ENCODE data around the gene ACADSB. TPM values are rescaled to one million over a fixed set of nuclear protein-coding genes. Genes with fewer than 3 reads are reported as not detected.

ACADSB gene
- total RNA-seq, 6 donors from 2014 or later: 10.4 to 48.2 (median 30.2) TPM

DNA sequence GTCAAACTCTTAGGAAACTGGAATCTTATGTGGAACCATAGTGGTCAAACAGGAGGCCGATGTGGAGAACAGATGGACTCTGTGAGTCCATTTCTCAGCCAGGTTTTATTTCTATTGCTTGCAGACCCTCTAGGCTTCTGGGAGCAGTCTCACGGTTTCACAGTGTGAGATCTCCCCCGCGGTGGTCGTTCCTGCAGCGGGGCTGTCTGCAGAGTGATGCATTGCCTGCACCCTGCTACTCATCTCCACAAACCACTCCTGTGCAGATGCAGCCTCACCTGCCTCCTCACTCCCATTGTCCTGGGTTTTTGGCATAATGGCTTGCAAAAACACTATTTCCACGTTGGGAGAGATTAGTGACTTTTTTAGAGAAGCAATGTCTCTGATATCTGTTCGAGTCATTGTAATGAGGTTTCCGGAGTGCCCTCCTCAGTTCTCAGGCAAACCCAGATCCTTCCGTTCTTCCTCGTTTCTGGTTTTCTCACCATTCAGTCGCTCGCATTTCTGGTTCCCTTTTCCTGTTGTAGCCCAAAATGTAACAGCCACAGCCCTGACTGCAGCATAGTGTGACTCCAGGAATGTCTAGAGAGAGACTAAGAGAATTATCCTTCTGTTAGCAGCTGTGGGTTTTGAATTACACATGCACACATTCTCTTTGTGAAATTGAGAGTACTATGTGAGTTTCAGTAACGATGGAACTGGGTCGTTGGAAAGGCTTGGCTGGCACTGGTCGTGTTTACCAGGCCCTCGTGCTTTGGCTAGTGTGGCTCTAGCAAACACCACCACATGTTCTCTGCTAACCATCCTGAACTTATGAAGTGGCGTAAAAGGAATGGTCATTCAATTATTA lies 30.2 kb downstream of the ACADSB start:
- Histone ChIP-seq H3K4me3 (no peak overlapping the region), H3K4me1 (peaks cover 0 to 4% (median 0%) of the 10 kb centered on the region in 4 donors), H3K9me3 (no peaks in the 10 kb centered on the region), H3K27me3 (no peaks in the 10 kb centered on the region), H3K27ac (no peak overlapping the region), H3K36me3 (peaks cover 4 to 34% (median 12%) of the 10 kb centered on the region in 4 donors)
- DNase-seq (peak in 1 of 2 donors; percentile 24), ATAC-seq (ENCODE audit: low FRiP score in 2 of 2) (no peak)
- 67 to 68% methylated on average over 18 of the region's 18 CpGs for WGBS, 2 donors
- no peak for TF ChIP-seq POLR2AphosphoS5 (IDR thresholded peaks at IDR 0.05)
- TF ChIP-seq POLR2A (IDR thresholded peaks at IDR 0.05): no peak
- no peak for TF ChIP-seq EP300 (IDR thresholded peaks at IDR 0.05)
- TF ChIP-seq, protein P1, sequence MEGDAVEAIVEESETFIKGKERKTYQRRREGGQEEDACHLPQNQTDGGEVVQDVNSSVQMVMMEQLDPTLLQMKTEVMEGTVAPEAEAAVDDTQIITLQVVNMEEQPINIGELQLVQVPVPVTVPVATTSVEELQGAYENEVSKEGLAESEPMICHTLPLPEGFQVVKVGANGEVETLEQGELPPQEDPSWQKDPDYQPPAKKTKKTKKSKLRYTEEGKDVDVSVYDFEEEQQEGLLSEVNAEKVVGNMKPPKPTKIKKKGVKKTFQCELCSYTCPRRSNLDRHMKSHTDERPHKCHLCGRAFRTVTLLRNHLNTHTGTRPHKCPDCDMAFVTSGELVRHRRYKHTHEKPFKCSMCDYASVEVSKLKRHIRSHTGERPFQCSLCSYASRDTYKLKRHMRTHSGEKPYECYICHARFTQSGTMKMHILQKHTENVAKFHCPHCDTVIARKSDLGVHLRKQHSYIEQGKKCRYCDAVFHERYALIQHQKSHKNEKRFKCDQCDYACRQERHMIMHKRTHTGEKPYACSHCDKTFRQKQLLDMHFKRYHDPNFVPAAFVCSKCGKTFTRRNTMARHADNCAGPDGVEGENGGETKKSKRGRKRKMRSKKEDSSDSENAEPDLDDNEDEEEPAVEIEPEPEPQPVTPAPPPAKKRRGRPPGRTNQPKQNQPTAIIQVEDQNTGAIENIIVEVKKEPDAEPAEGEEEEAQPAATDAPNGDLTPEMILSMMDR (IDR thresholded peaks at IDR 0.05): no peak

DNA sequence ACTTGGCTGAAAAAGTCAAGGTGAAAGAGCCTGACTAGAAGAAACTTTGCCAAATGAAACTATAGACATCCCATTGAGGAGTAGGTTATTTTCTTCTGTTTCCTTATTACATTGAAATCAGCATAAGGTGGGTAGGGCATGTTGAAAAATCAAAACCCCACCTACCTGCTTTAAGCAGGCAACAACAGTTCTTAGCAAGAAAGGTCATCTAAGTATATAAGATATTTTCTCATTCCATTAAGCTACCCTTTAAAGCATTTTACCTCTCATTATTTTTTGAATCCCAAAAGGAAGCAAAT lies 30.8 kb downstream of the ACADSB start:
- H3K27ac ChIP-seq: no peak overlapping the region
- ATAC-seq (ENCODE audit: low FRiP score in 2 of 2): no peak
- peaks cover 0 to 4% (median 0%) of the 10 kb centered on the region in 4 donors for H3K4me1 ChIP-seq
- peaks cover 7 to 37% (median 11%) of the 10 kb centered on the region in 4 donors for H3K36me3 ChIP-seq
- H3K27me3 ChIP-seq: no peaks in the 10 kb centered on the region
- H3K4me3 ChIP-seq: no peak overlapping the region
- H3K9me3 ChIP-seq: no peaks in the 10 kb centered on the region
- DNase-seq: no peak
- TF ChIP-seq EP300 (IDR thresholded peaks at IDR 0.05) (no peak), POLR2AphosphoS5 (IDR thresholded peaks at IDR 0.05) (no peak), POLR2A (IDR thresholded peaks at IDR 0.05) (no peak)
- TF ChIP-seq, protein P1 (IDR thresholded peaks at IDR 0.05): no peak

DNA sequence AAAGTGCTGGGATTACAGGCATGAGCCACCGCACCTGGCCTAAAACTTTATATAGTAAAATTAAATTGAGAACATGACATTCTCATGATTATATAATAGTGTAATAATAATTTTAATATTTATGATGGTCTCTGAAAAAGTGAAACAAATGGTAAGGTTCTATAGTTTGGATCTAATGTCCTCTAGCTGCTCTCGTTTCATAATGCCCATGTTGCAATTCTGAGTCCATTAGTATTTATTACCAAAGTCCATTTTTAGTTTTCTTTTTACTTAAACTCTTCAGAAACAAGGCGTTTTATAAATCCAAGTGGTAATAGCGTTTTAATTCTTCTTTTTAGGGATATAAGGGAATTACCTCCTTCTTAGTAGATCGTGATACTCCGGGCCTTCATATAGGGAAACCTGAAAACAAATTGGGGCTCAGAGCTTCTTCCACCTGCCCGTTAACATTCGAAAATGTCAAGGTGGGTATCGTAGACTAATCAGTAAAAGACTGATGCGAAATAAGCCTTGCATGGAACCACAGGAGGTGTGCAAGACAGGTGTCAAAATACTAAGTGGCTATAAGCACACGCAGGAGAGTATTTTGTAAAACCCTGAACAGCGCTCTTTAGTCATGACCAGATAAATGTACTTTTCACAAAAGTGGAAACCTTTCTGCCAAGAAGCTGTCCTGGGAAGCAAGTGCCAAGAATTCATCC lies 34.1 kb downstream of the ACADSB start:
- Histone ChIP-seq H3K27ac (no peak overlapping the region), H3K9me3 (no peaks in the 10 kb centered on the region), H3K4me3 (no peak overlapping the region), H3K27me3 (no peaks in the 10 kb centered on the region), H3K36me3 (peaks cover 10 to 25% (median 12%) of the 10 kb centered on the region in 4 donors), H3K4me1 (peaks cover 0 to 4% (median 0%) of the 10 kb centered on the region in 4 donors)
- DNase-seq (no peak), ATAC-seq (ENCODE audit: low FRiP score in 2 of 2) (no peak)
- TF ChIP-seq, protein P1 (IDR thresholded peaks at IDR 0.05): no peak
- TF ChIP-seq POLR2AphosphoS5 (IDR thresholded peaks at IDR 0.05): no peak
- TF ChIP-seq EP300 (IDR thresholded peaks at IDR 0.05): no peak
- no peak for TF ChIP-seq POLR2A (IDR thresholded peaks at IDR 0.05)
- 90 to 91% methylated on average over 12 of the region's 12 CpGs for WGBS, 2 donors

DNA sequence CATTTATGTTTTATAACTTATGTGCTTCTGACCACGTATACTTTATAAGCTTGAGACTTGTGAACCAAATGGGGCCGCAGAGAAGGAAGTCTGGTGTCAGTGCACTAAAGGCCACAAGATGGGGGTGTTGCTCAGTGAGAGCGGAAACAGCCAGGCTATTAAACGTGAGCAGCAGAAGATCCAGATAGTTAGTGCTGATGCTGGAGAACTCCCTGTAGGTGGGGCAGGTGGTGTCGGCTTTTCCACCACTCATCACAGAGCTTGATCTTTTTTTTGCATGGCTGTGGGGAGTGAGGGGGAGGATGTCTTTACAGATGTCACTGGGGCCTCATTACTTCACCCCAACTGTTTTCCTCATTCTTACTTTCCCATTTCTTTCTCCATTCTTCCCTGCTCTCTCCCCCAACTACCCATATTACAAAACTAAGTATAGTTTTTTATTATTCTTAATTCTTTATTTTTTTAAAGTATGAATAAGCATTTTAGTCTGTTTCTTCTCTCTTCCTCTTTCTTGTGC lies 34.7 kb downstream of the ACADSB start:
- DNase-seq (no peak), ATAC-seq (ENCODE audit: low FRiP score in 2 of 2) (peak in 1 of 2 donors; percentile 53)
- H3K4me3 ChIP-seq: no peak overlapping the region
- no peak for TF ChIP-seq POLR2AphosphoS5 (IDR thresholded peaks at IDR 0.05)
- TF ChIP-seq EP300 (IDR thresholded peaks at IDR 0.05): no peak
- TF ChIP-seq, protein P1 (IDR thresholded peaks at IDR 0.05): peak in 5 of 6 experiments; percentile 12 to 55 (median 38)
- TF ChIP-seq POLR2A (IDR thresholded peaks at IDR 0.05): no peak
- H3K4me1 ChIP-seq: peaks cover 0 to 4% (median 0%) of the 10 kb centered on the region in 4 donors
- no peaks in the 10 kb centered on the region for H3K27me3 ChIP-seq
- H3K36me3 ChIP-seq: peaks cover 12 to 30% (median 13%) of the 10 kb centered on the region in 4 donors
- no peaks in the 10 kb centered on the region for H3K9me3 ChIP-seq
- WGBS, 2 donors: 30 to 31% methylated on average over 5 of the region's 5 CpGs
- H3K27ac ChIP-seq: no peak overlapping the region
